AG09309 (cell line): ENCODE data around the gene NFASC.

Source experiments
- DNase-seq: peaks from one replicate; pipeline ENCODE4 v3.0.0-alpha.2; 2010; ENCODE audit warnings: low read depth
- H3K4me3 ChIP-seq: 2 replicates; pipeline ENCODE4 v1.5.1; 2011; ENCODE audit warnings: mild to moderate bottlenecking, low read depth, low read length, moderate library complexity; ENCODE audit not compliant: control insufficient read depth
- TF ChIP-seq, protein P1 (sequence below): IDR thresholded peaks from 2 replicates; pipeline ENCODE4 v1.5.1; 2011; ENCODE audit warnings: mild to moderate bottlenecking, low read depth, low read length, inconsistent platforms; ENCODE audit not compliant: insufficient read depth, control insufficient read depth; ENCODE audit errors: missing control alignments

NFASC gene

GRCh38 chr1:204896787-204897469, 26.3 kb downstream of the NFASC start:
- TF ChIP-seq, protein P1, sequence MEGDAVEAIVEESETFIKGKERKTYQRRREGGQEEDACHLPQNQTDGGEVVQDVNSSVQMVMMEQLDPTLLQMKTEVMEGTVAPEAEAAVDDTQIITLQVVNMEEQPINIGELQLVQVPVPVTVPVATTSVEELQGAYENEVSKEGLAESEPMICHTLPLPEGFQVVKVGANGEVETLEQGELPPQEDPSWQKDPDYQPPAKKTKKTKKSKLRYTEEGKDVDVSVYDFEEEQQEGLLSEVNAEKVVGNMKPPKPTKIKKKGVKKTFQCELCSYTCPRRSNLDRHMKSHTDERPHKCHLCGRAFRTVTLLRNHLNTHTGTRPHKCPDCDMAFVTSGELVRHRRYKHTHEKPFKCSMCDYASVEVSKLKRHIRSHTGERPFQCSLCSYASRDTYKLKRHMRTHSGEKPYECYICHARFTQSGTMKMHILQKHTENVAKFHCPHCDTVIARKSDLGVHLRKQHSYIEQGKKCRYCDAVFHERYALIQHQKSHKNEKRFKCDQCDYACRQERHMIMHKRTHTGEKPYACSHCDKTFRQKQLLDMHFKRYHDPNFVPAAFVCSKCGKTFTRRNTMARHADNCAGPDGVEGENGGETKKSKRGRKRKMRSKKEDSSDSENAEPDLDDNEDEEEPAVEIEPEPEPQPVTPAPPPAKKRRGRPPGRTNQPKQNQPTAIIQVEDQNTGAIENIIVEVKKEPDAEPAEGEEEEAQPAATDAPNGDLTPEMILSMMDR: no peak
- H3K4me3 ChIP-seq: no peak overlapping the region
- DNase-seq: no peak

DNA sequence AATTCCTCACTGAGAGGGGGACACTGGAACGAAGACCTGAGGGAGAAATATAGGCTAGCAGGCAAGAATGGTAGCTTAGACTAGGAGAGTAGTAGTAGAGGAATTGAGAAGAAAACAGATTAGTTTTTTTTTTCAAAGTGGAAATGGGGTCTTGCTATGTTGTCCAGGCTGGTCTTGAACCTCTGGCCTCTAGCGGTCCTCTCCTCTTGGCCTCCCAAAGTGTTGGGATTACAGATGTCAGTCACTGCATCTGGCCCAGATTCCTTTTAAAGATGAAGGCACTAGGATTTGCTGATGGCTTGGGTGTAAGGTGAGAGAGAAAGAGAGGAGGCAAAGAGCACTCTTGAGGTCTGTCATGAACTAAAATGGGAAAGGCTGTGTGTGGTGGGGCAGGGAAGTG, 30.1 kb downstream of the NFASC start:
- TF ChIP-seq, protein P1: no peak
- no peak for DNase-seq
- H3K4me3 ChIP-seq: no peak overlapping the region

DNA sequence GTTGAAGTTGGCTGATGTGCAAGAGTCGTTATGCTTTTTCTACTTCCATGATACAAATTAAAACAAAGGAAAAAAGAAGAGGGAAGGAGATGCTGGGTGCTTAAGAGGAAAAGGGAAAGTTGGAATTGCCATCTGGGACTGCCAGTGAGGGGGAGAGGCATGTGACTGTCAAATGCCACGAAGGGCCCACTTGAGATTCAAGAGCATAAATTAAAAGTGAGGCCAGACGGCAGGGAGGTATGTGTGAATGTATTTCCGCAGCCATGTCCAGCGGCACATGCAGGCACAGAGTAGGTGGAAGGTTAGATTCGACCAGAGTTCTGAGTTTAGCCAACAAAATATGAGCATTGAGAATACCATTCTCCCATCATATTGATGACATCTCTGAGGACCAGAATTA, 32.0 kb downstream of the NFASC start:
- TF ChIP-seq, protein P1: no peak
- no peak overlapping the region for H3K4me3 ChIP-seq
- DNase-seq: no peak

GRCh38 chr1:204904228-204904810, 33.7 kb downstream of the NFASC start:
- H3K4me3 ChIP-seq: no peak overlapping the region
- no peak for DNase-seq
- TF ChIP-seq, protein P1: no peak

DNA sequence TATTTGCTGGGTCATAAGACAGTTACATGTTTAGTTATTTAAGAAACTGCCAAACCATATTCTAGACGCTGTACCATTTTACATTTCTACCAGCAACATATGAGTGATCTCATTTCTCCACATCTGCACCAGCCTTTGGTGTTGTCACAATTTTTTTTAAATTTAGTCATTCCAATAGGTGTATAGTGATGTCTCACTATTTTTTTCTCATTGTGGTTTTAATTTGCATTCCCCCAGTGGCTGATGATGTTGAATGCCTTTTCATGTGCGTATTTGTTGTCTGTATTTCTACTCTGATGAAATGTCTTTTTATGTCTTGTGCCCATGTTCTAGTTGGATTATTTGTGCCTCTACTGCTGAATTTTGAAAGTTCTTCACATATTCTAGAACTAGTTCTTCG, 38.4 kb downstream of the NFASC start:
- TF ChIP-seq, protein P1: no peak
- H3K4me3 ChIP-seq: no peak overlapping the region
- no peak for DNase-seq

DNA sequence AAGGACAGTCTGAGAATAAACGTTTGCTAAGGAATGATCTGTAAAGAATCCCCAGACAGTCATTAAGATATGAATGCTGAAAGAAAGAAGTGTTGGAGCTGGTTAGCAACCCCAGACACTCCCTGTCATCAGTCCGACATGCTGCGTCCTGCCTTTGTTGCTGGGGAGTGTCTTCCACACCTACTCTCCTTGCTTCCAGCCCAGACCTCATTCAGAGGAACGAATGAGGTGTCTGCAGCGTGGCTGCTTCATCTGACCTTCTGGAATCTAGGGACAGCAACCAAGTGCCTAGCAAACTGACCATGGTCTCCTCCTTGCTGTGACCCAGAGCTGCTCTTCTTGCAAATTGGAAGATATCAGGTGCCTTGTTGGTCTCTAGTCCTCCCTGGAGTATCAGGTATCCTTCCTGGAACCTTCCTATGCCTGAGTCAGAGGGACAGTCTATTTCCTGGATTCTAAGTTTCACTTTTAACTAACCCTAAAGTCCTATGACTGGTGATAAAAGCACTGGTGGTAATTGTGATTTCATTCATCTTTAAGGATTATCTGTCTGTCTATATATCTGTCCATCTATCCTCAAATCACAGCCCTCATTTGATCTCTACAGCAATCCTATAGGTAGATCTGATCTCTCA, 45.3 kb downstream of the NFASC start:
- TF ChIP-seq, protein P1: no peak
- H3K4me3 ChIP-seq: no peak overlapping the region
- no peak for DNase-seq
